Measurements from ENCODE around the gene RSF1.

Gene RSF1

GRCh38 chr11:77793972-77794371 is 26.6 kb downstream of the RSF1 start:
- no peak overlapping the region for H3K4me3 Mint-ChIP-seq
- ATAC-seq (replicated peaks; ENCODE audit: extremely low read depth, poor library complexity, severe bottlenecking) (no peak), DNase-seq (ENCODE audit: low spot score in 2 of 2) (no peak)
- H3K4me1 Mint-ChIP-seq = peaks cover 89% of the 10 kb centered on the region
- H3K36me3 Mint-ChIP-seq (ENCODE audit: insufficient read depth) = peaks cover 8% of the 10 kb centered on the region
- H3K27me3 Mint-ChIP-seq = no peaks in the 10 kb centered on the region
- H3K27ac Mint-ChIP-seq (ENCODE audit: low read depth) = peak overlapping the region; percentile 41
- H3K9me3 Mint-ChIP-seq = no peaks in the 10 kb centered on the region

GRCh38 chr11:77791301-77791700 is 29.2 kb downstream of the RSF1 start:
- H3K4me1 Mint-ChIP-seq = peaks cover 93% of the 10 kb centered on the region
- ATAC-seq (replicated peaks; ENCODE audit: extremely low read depth, poor library complexity, severe bottlenecking) (no peak), DNase-seq (ENCODE audit: low spot score in 2 of 2) (no peak)
- H3K4me3 Mint-ChIP-seq = no peak overlapping the region
- H3K36me3 Mint-ChIP-seq (ENCODE audit: insufficient read depth) = peaks cover 9% of the 10 kb centered on the region
- no peaks in the 10 kb centered on the region for H3K9me3 Mint-ChIP-seq
- no peak overlapping the region for H3K27ac Mint-ChIP-seq (ENCODE audit: low read depth)
- H3K27me3 Mint-ChIP-seq = no peaks in the 10 kb centered on the region

GRCh38 chr11:77789731-77790476 is 30.6 kb downstream of the RSF1 start:
- H3K4me3 Mint-ChIP-seq = no peak overlapping the region
- H3K9me3 Mint-ChIP-seq = no peaks in the 10 kb centered on the region
- H3K27me3 Mint-ChIP-seq = no peaks in the 10 kb centered on the region
- H3K27ac Mint-ChIP-seq (ENCODE audit: low read depth) = no peak overlapping the region
- peaks cover 87% of the 10 kb centered on the region for H3K4me1 Mint-ChIP-seq
- peaks cover 10% of the 10 kb centered on the region for H3K36me3 Mint-ChIP-seq (ENCODE audit: insufficient read depth)
- DNase-seq (ENCODE audit: low spot score in 2 of 2) (no peak), ATAC-seq (replicated peaks; ENCODE audit: extremely low read depth, poor library complexity, severe bottlenecking) (no peak)

GRCh38 chr11:77789061-77789730 is 31.3 kb downstream of the RSF1 start:
- Mint-ChIP-seq H3K9me3 (no peaks in the 10 kb centered on the region), H3K27ac (ENCODE audit: low read depth) (peak overlapping the region; percentile 88), H3K4me1 (peaks cover 82% of the 10 kb centered on the region), H3K36me3 (ENCODE audit: insufficient read depth) (peaks cover 10% of the 10 kb centered on the region), H3K4me3 (peak overlapping the region; percentile 3), H3K27me3 (no peaks in the 10 kb centered on the region)
- no peak for ATAC-seq (replicated peaks; ENCODE audit: extremely low read depth, poor library complexity, severe bottlenecking)
- DNase-seq (ENCODE audit: low spot score in 2 of 2) = no peak

- no peaks in the 10 kb centered on the region for H3K9me3 Mint-ChIP-seq
- no peaks in the 10 kb centered on the region for H3K27me3 Mint-ChIP-seq
- H3K4me1 Mint-ChIP-seq = peaks cover 55% of the 10 kb centered on the region
- no peak overlapping the region for H3K27ac Mint-ChIP-seq (ENCODE audit: low read depth)
- peaks cover 5% of the 10 kb centered on the region for H3K36me3 Mint-ChIP-seq (ENCODE audit: insufficient read depth)
- DNase-seq (ENCODE audit: low spot score in 2 of 2) = no peak
- no peak for ATAC-seq (replicated peaks; ENCODE audit: extremely low read depth, poor library complexity, severe bottlenecking)
- H3K4me3 Mint-ChIP-seq = no peak overlapping the region
These were observed 36.0 kb downstream of the RSF1 start for GRCh38 chr11:77784572-77784971.

- Mint-ChIP-seq H3K27me3 (no peaks in the 10 kb centered on the region), H3K36me3 (ENCODE audit: insufficient read depth) (peaks cover 3% of the 10 kb centered on the region), H3K4me3 (no peak overlapping the region), H3K27ac (ENCODE audit: low read depth) (no peak overlapping the region), H3K9me3 (no peaks in the 10 kb centered on the region), H3K4me1 (peaks cover 51% of the 10 kb centered on the region)
- DNase-seq (ENCODE audit: low spot score in 2 of 2) (no peak), ATAC-seq (replicated peaks; ENCODE audit: extremely low read depth, poor library complexity, severe bottlenecking) (no peak)
These were observed 37.5 kb downstream of the RSF1 start for GRCh38 chr11:77783025-77783424.

GRCh38 chr11:77779935-77780334 is 40.6 kb downstream of the RSF1 start:
- Mint-ChIP-seq H3K4me1 (peaks cover 40% of the 10 kb centered on the region), H3K4me3 (no peak overlapping the region), H3K9me3 (no peaks in the 10 kb centered on the region), H3K36me3 (ENCODE audit: insufficient read depth) (peaks cover 3% of the 10 kb centered on the region), H3K27me3 (no peaks in the 10 kb centered on the region), H3K27ac (ENCODE audit: low read depth) (no peak overlapping the region)
- DNase-seq (ENCODE audit: low spot score in 2 of 2) = no peak
- no peak for ATAC-seq (replicated peaks; ENCODE audit: extremely low read depth, poor library complexity, severe bottlenecking)

- Mint-ChIP-seq H3K27ac (ENCODE audit: low read depth) (peak overlapping the region; percentile 33), H3K4me1 (peaks cover 40% of the 10 kb centered on the region), H3K9me3 (no peaks in the 10 kb centered on the region), H3K4me3 (no peak overlapping the region), H3K27me3 (no peaks in the 10 kb centered on the region), H3K36me3 (ENCODE audit: insufficient read depth) (peaks cover 3% of the 10 kb centered on the region)
- ATAC-seq (replicated peaks; ENCODE audit: extremely low read depth, poor library complexity, severe bottlenecking) (no peak), DNase-seq (ENCODE audit: low spot score in 2 of 2) (no peak)
These were observed 42.0 kb downstream of the RSF1 start for GRCh38 chr11:77778549-77778948.

GRCh38 chr11:77778118-77778517 is 42.4 kb downstream of the RSF1 start:
- Mint-ChIP-seq H3K9me3 (no peaks in the 10 kb centered on the region), H3K4me3 (no peak overlapping the region), H3K36me3 (ENCODE audit: insufficient read depth) (peaks cover 3% of the 10 kb centered on the region), H3K4me1 (peaks cover 38% of the 10 kb centered on the region), H3K27me3 (no peaks in the 10 kb centered on the region), H3K27ac (ENCODE audit: low read depth) (no peak overlapping the region)
- ATAC-seq (replicated peaks; ENCODE audit: extremely low read depth, poor library complexity, severe bottlenecking) (no peak), DNase-seq (ENCODE audit: low spot score in 2 of 2) (no peak)

GRCh38 chr11:77776455-77776854 is 44.1 kb downstream of the RSF1 start:
- Mint-ChIP-seq H3K27me3 (no peaks in the 10 kb centered on the region), H3K27ac (ENCODE audit: low read depth) (peak overlapping the region; percentile 38), H3K4me1 (peaks cover 41% of the 10 kb centered on the region), H3K36me3 (ENCODE audit: insufficient read depth) (peaks cover 5% of the 10 kb centered on the region), H3K9me3 (no peaks in the 10 kb centered on the region), H3K4me3 (no peak overlapping the region)
- no peak for ATAC-seq (replicated peaks; ENCODE audit: extremely low read depth, poor library complexity, severe bottlenecking)
- no peak for DNase-seq (ENCODE audit: low spot score in 2 of 2)

GRCh38 chr11:77775936-77776335 is 44.6 kb downstream of the RSF1 start:
- Mint-ChIP-seq H3K4me3 (no peak overlapping the region), H3K36me3 (ENCODE audit: insufficient read depth) (peaks cover 5% of the 10 kb centered on the region), H3K4me1 (peaks cover 46% of the 10 kb centered on the region), H3K27me3 (no peaks in the 10 kb centered on the region), H3K27ac (ENCODE audit: low read depth) (no peak overlapping the region), H3K9me3 (no peaks in the 10 kb centered on the region)
- DNase-seq (ENCODE audit: low spot score in 2 of 2) = no peak
- no peak for ATAC-seq (replicated peaks; ENCODE audit: extremely low read depth, poor library complexity, severe bottlenecking)

GRCh38 chr11:77771135-77771534 is 49.4 kb downstream of the RSF1 start:
- DNase-seq (ENCODE audit: low spot score in 2 of 2) (no peak), ATAC-seq (replicated peaks; ENCODE audit: extremely low read depth, poor library complexity, severe bottlenecking) (no peak)
- no peaks in the 10 kb centered on the region for H3K27me3 Mint-ChIP-seq
- peaks cover 43% of the 10 kb centered on the region for H3K4me1 Mint-ChIP-seq
- H3K36me3 Mint-ChIP-seq (ENCODE audit: insufficient read depth) = peaks cover 7% of the 10 kb centered on the region
- H3K27ac Mint-ChIP-seq (ENCODE audit: low read depth) = peak overlapping the region; percentile 47
- H3K4me3 Mint-ChIP-seq = peak overlapping the region; percentile 27
- H3K9me3 Mint-ChIP-seq = no peaks in the 10 kb centered on the region

- Mint-ChIP-seq H3K27ac (ENCODE audit: low read depth) (peak overlapping the region; percentile 47), H3K4me3 (peak overlapping the region; percentile 27)
- no peak for ATAC-seq (replicated peaks; ENCODE audit: extremely low read depth, poor library complexity, severe bottlenecking)
These were observed 49.9 kb downstream of the RSF1 start for GRCh38 chr11:77770629-77771028.

More at GRCh38 chr11:77770629-77771028, 49.9 kb downstream of the RSF1 start:
- Mint-ChIP-seq H3K36me3 (ENCODE audit: insufficient read depth) (peaks cover 7% of the 10 kb centered on the region), H3K4me1 (peaks cover 45% of the 10 kb centered on the region), H3K9me3 (no peaks in the 10 kb centered on the region), H3K27me3 (no peaks in the 10 kb centered on the region)
- no peak for DNase-seq (ENCODE audit: low spot score in 2 of 2)
